Activated naive CD8-positive, alpha-beta T cell treated with anti-CD3 and anti-CD28 coated beads, Interleukin-2, amount 50 U/mL, for 16 hours (primary cell): Measurements from ENCODE around the gene MAN1A2.

Experiments used
- DNase-seq: peaks from one replicate; pipeline ENCODE4 v3.0.0-alpha.2; 2020; ENCODE audit warnings: low read depth, low spot score

Gene MAN1A2

GRCh38 chr1:117575586-117576225 is 208.5 kb downstream of the MAN1A2 start:
- no peak for DNase-seq

GRCh38 chr1:117576236-117576635 is 209.0 kb downstream of the MAN1A2 start:
- no peak for DNase-seq

GRCh38 chr1:117577191-117577885 is 210.1 kb downstream of the MAN1A2 start:
- no peak for DNase-seq

GRCh38 chr1:117578466-117578865 is 211.2 kb downstream of the MAN1A2 start:
- no peak for DNase-seq
